GM10248 (cell line): ENCODE data around the gene ETV3L.

ENCODE experiments used
- CTCF ChIA-PET: fragments of 300-600 bp; sonication (Branson Sonifier 250); formaldehyde crosslinking; extraction: SDS; loops from one replicate; lab custom pipeline; 2021; ENCODE audit warnings: antibody characterized with exemption; lab: Yijun Ruan, JAX
- POLR2A ChIA-PET: fragments of 350-650 bp; sonication (Branson Sonifier 250); formaldehyde crosslinking; extraction: SDS; loops from one replicate; lab custom pipeline; 2020; ENCODE audit warnings: antibody characterized with exemption; lab: Yijun Ruan, JAX
- DNase-seq: peaks from one replicate; pipeline ENCODE4 v3.0.0; 2012; ENCODE audit errors: extremely low spot score
- TF ChIP-seq, protein P1 (sequence below): IDR thresholded peaks from 2 replicates; pipeline ENCODE4 v1.5.1; 2012; ENCODE audit warnings: mild to moderate bottlenecking, low read depth; ENCODE audit errors: extremely low read depth, missing control alignments, control extremely low read depth

Gene ETV3L

DNA sequence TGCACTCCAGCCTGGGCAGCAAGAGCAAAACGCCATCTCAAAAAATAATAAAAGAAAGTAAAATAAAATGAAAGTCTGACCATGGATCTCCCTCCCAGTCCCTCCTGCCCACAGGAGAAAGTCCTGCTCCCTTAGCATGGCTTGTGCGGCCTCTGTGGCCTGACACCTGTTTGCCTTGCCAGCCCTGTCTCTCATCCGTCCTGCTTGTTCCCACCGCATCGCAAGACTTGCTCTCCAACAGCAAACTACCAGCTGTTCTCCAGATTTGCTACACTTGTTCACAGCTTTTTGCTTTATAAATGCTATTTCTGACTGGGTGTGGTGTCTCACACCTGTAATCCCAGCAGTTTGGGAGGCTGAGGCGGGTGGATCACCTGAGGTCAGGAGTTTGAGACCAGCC lies 2.7 kb downstream of the ETV3L start:
- TF ChIP-seq, protein P1, sequence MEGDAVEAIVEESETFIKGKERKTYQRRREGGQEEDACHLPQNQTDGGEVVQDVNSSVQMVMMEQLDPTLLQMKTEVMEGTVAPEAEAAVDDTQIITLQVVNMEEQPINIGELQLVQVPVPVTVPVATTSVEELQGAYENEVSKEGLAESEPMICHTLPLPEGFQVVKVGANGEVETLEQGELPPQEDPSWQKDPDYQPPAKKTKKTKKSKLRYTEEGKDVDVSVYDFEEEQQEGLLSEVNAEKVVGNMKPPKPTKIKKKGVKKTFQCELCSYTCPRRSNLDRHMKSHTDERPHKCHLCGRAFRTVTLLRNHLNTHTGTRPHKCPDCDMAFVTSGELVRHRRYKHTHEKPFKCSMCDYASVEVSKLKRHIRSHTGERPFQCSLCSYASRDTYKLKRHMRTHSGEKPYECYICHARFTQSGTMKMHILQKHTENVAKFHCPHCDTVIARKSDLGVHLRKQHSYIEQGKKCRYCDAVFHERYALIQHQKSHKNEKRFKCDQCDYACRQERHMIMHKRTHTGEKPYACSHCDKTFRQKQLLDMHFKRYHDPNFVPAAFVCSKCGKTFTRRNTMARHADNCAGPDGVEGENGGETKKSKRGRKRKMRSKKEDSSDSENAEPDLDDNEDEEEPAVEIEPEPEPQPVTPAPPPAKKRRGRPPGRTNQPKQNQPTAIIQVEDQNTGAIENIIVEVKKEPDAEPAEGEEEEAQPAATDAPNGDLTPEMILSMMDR, result no peak
- DNase-seq, result no peak
- ChIA-PET POLR2A (no interaction called here), CTCF (interaction anchor here (7.9 kb wide), 1 partner anchor 59 kb away, joined by 67 read pairs; no protein-coding TSS in a partner anchor)

DNA sequence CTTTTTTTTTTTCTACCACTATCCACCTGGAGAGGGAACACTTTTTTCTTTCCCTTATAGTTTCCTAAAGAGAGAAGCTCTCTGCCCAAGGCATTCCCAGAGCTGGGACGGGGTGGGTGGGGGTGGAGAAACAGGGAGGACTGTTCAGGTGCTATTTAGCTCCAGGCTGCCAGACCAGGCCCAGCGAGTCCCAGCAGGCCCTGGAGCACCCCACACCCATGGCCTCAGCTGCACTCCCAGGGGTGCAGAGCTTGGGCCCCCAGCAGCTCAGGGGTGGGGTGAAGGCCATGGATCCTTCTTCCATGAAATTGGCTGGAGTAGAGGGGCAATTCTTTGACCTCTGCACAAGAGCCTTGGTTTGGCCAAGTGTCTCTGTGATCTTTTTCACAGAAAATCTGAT lies 4.1 kb downstream of the ETV3L start:
- ChIA-PET CTCF (interaction anchor here (1.3 to 7.9 kb wide), 3 partner anchors 15 to 72 kb away, joined by 3 to 67 read pairs (median 3); no protein-coding TSS in a partner anchor), POLR2A (no interaction called here)
- TF ChIP-seq, protein P1, result no peak
- no peak for DNase-seq

DNA sequence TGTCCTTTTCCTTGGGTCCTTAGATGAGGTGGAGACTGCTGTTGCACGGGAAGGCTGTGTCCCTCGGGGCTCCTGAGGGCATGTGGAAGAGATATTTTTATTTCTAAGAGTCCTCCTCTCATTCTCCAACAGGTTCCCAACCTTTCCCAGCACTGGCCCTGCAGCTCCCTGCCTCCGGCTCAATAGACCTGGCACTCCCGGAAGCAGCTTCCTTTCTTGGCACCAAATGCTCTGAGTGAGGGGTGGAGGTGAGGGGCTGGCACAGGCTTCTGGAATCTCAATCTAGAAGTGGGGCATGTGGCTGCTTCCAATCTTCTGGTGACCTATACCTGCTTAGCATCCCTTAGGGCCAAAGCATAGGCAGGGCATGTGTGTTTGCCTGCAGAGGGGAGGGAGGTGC lies 4.5 kb downstream of the ETV3L start:
- TF ChIP-seq, protein P1, result no peak
- CTCF ChIA-PET, result interaction anchor here (1.3 to 7.9 kb wide), 3 partner anchors 14 to 73 kb away, joined by 3 to 67 read pairs (median 3); no protein-coding TSS in a partner anchor
- no peak for DNase-seq
- POLR2A ChIA-PET, result no interaction called here

DNA sequence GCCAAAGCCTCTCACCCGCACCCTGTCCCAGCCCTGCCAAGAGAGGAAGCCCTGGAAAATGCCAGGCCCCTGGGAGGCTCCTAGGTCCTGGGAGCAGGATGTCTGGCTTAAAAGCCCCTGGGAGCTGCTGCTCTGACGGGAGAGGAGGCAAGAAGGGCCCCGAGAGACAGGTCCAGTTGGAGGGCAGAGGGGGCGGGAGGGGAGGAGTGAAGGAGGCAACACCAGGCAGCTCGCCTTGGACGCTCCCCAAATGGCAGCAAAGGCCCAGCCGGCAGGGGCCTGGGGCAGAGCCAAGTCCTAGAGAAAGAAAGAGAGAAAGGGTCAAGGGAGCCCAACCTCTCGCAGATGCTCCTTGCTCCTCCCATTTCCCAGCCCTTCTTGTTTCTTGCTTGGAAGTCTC lies 6.8 kb downstream of the ETV3L start:
- POLR2A ChIA-PET, result no interaction called here
- CTCF ChIA-PET, result interaction anchor here (7.9 kb wide), 1 partner anchor 64 kb away, joined by 67 read pairs; no protein-coding TSS in a partner anchor
- TF ChIP-seq, protein P1, result no peak
- no peak for DNase-seq

DNA sequence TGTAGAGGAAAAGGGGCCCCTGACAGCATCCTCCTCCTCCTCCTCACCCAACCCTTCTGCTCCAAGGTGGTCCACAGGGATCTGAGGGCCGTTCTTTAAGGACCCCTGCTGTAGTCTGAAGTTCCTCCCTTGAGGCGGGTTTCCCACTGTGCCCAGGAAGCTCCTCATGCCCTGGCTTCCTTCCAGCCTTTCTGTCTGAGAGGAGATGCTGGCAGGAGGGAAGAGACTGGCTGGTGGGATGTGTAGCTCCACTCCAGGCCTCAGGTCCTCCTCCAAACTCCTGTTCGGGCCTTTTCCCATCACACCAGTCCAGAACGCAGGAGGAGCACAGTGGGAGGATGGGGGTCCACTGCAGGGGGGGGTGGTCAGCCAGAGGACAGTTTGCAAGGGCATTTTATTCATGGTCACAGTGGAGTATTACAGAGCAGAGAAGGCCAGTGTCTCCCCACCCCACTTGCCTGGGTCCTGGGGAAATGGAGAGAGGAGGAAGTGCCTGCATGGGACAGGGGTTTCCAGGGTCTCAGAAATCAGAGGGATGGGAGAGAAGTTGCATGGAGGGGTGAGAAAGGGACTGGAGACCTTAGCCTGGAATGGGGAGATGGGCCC lies 7.8 kb downstream of the ETV3L start:
- no peak for DNase-seq
- ChIA-PET CTCF (interaction anchor here (1.0 to 10.0 kb wide), 6 partner anchors 11 to 61 kb away, joined by 4 to 567 read pairs (median 38); no protein-coding TSS in a partner anchor), POLR2A (no interaction called here)
- TF ChIP-seq, protein P1, result no peak

DNA sequence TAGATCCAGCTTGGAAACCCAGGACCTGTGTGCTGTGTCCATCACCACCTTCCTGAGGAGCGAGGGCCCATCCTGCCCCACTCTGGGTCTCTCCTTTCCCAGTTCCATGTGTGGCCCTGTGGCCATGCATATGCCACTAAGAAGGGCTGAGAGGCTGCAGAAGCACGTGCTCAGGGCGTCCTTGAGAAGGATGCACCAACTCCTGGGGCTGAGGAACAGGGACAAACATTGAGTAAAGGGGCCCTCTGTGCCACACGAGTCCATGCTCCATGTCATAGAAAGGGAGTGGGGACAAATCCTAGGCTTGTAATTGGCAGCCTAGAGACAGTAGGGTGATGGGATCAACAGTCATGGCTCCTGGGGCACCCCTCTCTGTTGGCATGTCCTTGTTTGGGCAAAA lies 8.4 kb downstream of the ETV3L start:
- TF ChIP-seq, protein P1, result no peak
- DNase-seq, result no peak
- ChIA-PET CTCF (interaction anchor here (0.6 to 10.0 kb wide), 27 partner anchors 8 to 275 kb away, joined by 3 to 567 read pairs (median 11); partner anchors contain the start of gene ETV3L), POLR2A (no interaction called here)
